PC-3 (cell line): Measurements from ENCODE around the gene ERCC5.

Experiments used
- EZH2 ChIP-seq: fragments of 300-600 bp; sonication (generic); IDR thresholded peaks from one replicate; pipeline ENCODE4 v1.6.1; 2017; ENCODE audit warnings: antibody characterized with exemption, mild to moderate bottlenecking, low read length; ENCODE audit not compliant: unreplicated experiment
- TF ChIP-seq, protein P1 (sequence below): fragments of 300-600 bp; sonication (generic); conservative IDR thresholded peaks from 2 replicates; pipeline ENCODE4 v1.5.1; 2017; ENCODE audit warnings: antibody characterized with exemption, low read depth, mild to moderate bottlenecking, low read length

DNA sequence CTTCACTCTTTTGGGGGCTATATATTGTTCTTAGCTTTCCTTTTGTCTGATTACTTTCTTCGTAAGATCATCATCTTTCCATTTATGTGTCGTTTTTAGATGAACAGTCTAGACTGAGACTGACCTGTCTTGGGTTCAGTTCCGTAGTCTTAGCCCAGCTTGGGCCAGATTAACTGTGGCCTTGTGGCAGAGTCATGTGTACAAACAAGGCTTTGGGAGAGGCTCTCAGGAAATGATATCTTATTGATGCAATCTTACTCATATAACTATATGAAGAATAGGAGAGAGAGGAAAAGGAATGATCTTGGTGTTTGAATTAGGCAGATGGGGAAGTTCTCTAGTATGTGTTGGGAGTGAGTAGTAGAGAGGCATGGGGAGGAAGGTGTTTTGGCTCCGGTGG lies 6.8 kb upstream of the ERCC5 start:
- TF ChIP-seq, protein P1, sequence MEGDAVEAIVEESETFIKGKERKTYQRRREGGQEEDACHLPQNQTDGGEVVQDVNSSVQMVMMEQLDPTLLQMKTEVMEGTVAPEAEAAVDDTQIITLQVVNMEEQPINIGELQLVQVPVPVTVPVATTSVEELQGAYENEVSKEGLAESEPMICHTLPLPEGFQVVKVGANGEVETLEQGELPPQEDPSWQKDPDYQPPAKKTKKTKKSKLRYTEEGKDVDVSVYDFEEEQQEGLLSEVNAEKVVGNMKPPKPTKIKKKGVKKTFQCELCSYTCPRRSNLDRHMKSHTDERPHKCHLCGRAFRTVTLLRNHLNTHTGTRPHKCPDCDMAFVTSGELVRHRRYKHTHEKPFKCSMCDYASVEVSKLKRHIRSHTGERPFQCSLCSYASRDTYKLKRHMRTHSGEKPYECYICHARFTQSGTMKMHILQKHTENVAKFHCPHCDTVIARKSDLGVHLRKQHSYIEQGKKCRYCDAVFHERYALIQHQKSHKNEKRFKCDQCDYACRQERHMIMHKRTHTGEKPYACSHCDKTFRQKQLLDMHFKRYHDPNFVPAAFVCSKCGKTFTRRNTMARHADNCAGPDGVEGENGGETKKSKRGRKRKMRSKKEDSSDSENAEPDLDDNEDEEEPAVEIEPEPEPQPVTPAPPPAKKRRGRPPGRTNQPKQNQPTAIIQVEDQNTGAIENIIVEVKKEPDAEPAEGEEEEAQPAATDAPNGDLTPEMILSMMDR, result no peak
- TF ChIP-seq EZH2, result no peak
